WTC11 (cell line): ENCODE results near the gene PHLDB1. TPM values are rescaled to one million over a fixed set of nuclear protein-coding genes. Genes with fewer than 3 reads are reported as not detected.

Source experiments
- ATAC-seq: fragments of 200-7000 bp; cut with Tn5 transposase; 2 replicates; pipeline ENCODE4 v1.10.0; 2021; ENCODE audit warnings: mild to moderate bottlenecking, moderate library complexity
- CTCF ChIA-PET: fragments of 300-600 bp; sonication (Branson Sonifier 250); formaldehyde crosslinking; loops from one replicate; lab custom pipeline; 2021; ENCODE audit warnings: antibody characterized with exemption; lab: Charles Lee
- POLR2A ChIA-PET: fragments of 350-600 bp; sonication (Branson Sonifier 250); formaldehyde crosslinking; loops from one replicate; lab custom pipeline; 2021; ENCODE audit warnings: antibody characterized with exemption; lab: Charles Lee
- DNase-seq: peaks from one replicate; pipeline ENCODE4 v3.0.0; 2021; ENCODE audit warnings: low spot score
- H3K27ac Mint-ChIP-seq: 2 replicates; pipeline ENCODE4 v1.8.0; 2021; ENCODE audit warnings: mixed read lengths
- H3K27me3 Mint-ChIP-seq: 2 replicates; pipeline ENCODE4 v1.8.0; 2021; ENCODE audit warnings: low read depth, mild to moderate bottlenecking, moderate library complexity, mixed read lengths
- H3K36me3 Mint-ChIP-seq: 2 replicates; pipeline ENCODE4 v1.8.0; 2021; ENCODE audit warnings: mixed read lengths
- H3K4me1 Mint-ChIP-seq: 2 replicates; pipeline ENCODE4 v1.8.0; 2022; ENCODE audit warnings: mixed read lengths
- H3K4me3 Mint-ChIP-seq: 2 replicates; pipeline ENCODE4 v1.8.0; 2021; ENCODE audit warnings: mild to moderate bottlenecking, moderate library complexity, mixed read lengths
- H3K9me3 Mint-ChIP-seq: 2 replicates; pipeline ENCODE4 v1.8.0; 2021; ENCODE audit warnings: mixed read lengths
- NR3C1 ChIP-seq: sonication (generic); formaldehyde crosslinking; conservative IDR thresholded peaks from 2 replicates; pipeline ENCODE4 v1.8.1; 2023; ENCODE audit warnings: low read depth, mild to moderate bottlenecking, missing genetic modification reagents
- OVOL2 ChIP-seq: fragments of 250-450 bp; sonication (Bioruptor Pico); IDR thresholded peaks from 2 replicates; pipeline ENCODE4 v1.9.0; 2021; ENCODE audit warnings: mild to moderate bottlenecking, borderline replicate concordance
- SMAD3 ChIP-seq: sonication (generic); formaldehyde crosslinking; IDR thresholded peaks from 2 replicates; pipeline ENCODE4 v1.8.0; 2022; ENCODE audit warnings: missing genetic modification reagents, mild to moderate bottlenecking, borderline replicate concordance
- TCF7 ChIP-seq: sonication (generic); formaldehyde crosslinking; IDR thresholded peaks from 2 replicates; pipeline ENCODE4 v1.8.0; 2022; ENCODE audit warnings: mild to moderate bottlenecking, low read depth, missing genetic modification reagents, moderate library complexity
- TEAD4 ChIP-seq: sonication (generic); formaldehyde crosslinking; IDR thresholded peaks from 2 replicates; pipeline ENCODE4 v1.8.0; 2022; ENCODE audit warnings: mild to moderate bottlenecking, missing genetic modification reagents
- TP53 ChIP-seq: sonication (generic); formaldehyde crosslinking; IDR thresholded peaks from 2 replicates; pipeline ENCODE4 v1.8.1; 2023; ENCODE audit warnings: mild to moderate bottlenecking, missing genetic modification reagents
- ZNF219 ChIP-seq: sonication (generic); formaldehyde crosslinking; IDR thresholded peaks from 2 replicates; pipeline ENCODE4 v1.8.0; 2023; ENCODE audit warnings: missing genetic modification reagents, mild to moderate bottlenecking, borderline replicate concordance
- ZNF263 ChIP-seq: sonication (generic); formaldehyde crosslinking; IDR thresholded peaks from 2 replicates; pipeline ENCODE4 v1.8.1; 2022; ENCODE audit warnings: low read depth, mild to moderate bottlenecking, moderate library complexity, missing genetic modification reagents
- ZNF423 ChIP-seq: fragments of 250-450 bp; sonication (Bioruptor Pico); IDR thresholded peaks from 2 replicates; pipeline ENCODE4 v2.1.2; 2022; ENCODE audit warnings: mild to moderate bottlenecking, moderate library complexity
- total RNA-seq: library from RNA; stranded (reverse); gene quantifications from 3 replicates; pipeline ENCODE4 v1.2.3, GENCODE V29; 2021
- TF ChIP-seq, protein P1 (sequence below): sonication (generic); formaldehyde crosslinking; IDR thresholded peaks from 2 replicates; pipeline ENCODE4 v1.8.0; 2022; ENCODE audit warnings: mild to moderate bottlenecking, missing genetic modification reagents
- TF ChIP-seq, protein P2 (sequence below): sonication (generic); formaldehyde crosslinking; IDR thresholded peaks from 2 replicates; pipeline ENCODE4 v1.8.1; 2022; ENCODE audit warnings: mild to moderate bottlenecking, missing genetic modification reagents, moderate library complexity, borderline replicate concordance
- TF ChIP-seq, protein P3 (sequence below): sonication (generic); formaldehyde crosslinking; conservative IDR thresholded peaks from 2 replicates; pipeline ENCODE4 v1.8.1; 2023; ENCODE audit warnings: mild to moderate bottlenecking, low read depth, missing genetic modification reagents, moderate library complexity
- TF ChIP-seq, protein P4 (sequence below): fragments of 250-450 bp; sonication (Bioruptor Pico); conservative IDR thresholded peaks from 2 replicates; pipeline ENCODE4 v1.9.0; 2021; ENCODE audit warnings: mild to moderate bottlenecking
- TF ChIP-seq, protein P5 (sequence below): sonication (generic); formaldehyde crosslinking; IDR thresholded peaks from 2 replicates; pipeline ENCODE4 v1.8.1; 2022; ENCODE audit warnings: low read depth, mild to moderate bottlenecking, moderate library complexity, missing genetic modification reagents, borderline replicate concordance

The PHLDB1 gene
- total RNA-seq, 1 experiment from 2014 or later, result 83.1 TPM

DNA sequence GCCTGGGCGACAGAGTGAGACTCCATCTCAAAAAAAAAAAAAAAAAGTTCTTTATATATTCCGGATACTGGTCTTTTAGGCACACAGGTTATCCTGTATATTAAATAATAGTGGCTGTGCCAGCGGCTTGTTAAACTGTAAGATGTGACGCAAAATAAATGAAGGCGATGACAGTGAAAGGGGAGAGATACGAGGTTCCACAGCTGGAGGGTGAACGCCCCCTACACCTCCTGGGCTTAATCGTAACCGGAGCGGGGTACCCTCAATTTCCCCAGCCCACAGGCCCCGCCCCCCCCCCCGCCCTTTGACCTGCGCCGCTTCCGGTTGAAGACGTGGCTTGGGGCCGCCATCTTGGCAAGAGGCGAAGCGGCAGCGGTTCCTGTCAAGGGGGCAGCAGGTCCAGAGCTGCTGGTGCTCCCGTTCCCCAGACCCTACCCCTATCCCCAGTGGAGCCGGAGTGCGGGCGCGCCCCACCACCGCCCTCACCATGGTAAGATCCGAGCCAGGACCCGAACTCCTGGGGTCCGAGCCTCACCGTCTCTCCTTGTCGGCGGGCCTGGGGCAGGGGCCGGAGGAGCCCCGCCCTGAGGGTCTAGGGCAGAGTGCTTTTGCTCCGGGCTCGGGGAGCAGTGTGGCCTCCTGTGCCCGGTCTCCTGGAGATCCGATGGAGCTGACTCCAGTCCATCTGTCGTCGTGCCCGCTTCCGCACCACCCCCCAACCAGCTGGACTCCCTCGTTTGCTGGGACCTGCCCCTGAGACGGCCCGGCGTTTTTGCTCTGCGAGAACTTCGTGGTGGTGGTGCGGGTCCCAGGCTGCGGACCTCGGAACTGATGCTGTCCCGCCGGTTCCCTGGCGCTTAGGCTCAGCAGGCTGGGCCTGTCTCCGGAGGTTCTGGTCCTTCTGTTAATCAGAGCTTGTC lies 35.1 kb upstream of the PHLDB1 start, which contains the start of gene ARCN1 (continued):
- TF ChIP-seq ZNF423 (CRISPR knock-in tag) (no peak), NR3C1 (no peak), TP53 (CRISPR knock-in tag) (0 out of 2 replicates have a peak, but pooled peaks have one; percentile 27), ZNF263 (CRISPR knock-in tag) (0 out of 2 replicates have a peak, but pooled peaks have one; percentile 33), ZNF219 (CRISPR knock-in tag) (no peak)
- TF ChIP-seq, protein P1, sequence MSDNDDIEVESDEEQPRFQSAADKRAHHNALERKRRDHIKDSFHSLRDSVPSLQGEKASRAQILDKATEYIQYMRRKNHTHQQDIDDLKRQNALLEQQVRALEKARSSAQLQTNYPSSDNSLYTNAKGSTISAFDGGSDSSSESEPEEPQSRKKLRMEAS, result peak; percentile 59
- TF ChIP-seq, protein P2, sequence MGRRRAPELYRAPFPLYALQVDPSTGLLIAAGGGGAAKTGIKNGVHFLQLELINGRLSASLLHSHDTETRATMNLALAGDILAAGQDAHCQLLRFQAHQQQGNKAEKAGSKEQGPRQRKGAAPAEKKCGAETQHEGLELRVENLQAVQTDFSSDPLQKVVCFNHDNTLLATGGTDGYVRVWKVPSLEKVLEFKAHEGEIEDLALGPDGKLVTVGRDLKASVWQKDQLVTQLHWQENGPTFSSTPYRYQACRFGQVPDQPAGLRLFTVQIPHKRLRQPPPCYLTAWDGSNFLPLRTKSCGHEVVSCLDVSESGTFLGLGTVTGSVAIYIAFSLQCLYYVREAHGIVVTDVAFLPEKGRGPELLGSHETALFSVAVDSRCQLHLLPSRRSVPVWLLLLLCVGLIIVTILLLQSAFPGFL (CRISPR knock-in tag), result no peak
- TF ChIP-seq, protein P3, sequence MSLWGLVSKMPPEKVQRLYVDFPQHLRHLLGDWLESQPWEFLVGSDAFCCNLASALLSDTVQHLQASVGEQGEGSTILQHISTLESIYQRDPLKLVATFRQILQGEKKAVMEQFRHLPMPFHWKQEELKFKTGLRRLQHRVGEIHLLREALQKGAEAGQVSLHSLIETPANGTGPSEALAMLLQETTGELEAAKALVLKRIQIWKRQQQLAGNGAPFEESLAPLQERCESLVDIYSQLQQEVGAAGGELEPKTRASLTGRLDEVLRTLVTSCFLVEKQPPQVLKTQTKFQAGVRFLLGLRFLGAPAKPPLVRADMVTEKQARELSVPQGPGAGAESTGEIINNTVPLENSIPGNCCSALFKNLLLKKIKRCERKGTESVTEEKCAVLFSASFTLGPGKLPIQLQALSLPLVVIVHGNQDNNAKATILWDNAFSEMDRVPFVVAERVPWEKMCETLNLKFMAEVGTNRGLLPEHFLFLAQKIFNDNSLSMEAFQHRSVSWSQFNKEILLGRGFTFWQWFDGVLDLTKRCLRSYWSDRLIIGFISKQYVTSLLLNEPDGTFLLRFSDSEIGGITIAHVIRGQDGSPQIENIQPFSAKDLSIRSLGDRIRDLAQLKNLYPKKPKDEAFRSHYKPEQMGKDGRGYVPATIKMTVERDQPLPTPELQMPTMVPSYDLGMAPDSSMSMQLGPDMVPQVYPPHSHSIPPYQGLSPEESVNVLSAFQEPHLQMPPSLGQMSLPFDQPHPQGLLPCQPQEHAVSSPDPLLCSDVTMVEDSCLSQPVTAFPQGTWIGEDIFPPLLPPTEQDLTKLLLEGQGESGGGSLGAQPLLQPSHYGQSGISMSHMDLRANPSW, result no peak

DNA sequence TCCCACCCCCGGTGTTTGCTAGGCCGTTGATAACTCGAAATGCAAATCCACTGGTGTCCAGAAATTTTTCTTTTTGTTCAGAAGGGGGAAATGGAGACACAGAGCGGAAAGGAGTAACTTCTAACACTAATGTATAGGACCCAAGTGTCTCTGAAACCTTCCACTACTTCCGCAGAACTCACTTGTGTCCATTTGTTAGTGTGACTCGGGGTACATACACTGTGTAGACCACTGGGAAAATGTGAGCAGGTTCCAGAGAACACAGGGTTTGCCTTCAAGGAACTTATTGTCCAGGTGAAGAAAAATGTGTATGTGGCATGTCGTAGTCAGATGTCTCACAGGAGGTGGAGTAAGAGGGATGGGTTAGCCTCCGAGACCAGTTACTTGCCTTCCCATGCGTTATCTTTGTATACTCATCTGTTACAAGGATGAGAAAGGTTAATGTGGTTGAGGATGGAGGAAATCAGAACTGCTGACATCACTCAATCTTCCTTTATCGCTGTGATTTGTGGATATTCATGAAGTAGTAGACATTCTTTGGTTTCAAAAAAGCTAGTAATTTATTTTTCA lies 34.3 kb upstream of the PHLDB1 start:
- no peaks in the 10 kb centered on the region for H3K9me3 Mint-ChIP-seq
- H3K27me3 Mint-ChIP-seq, result no peaks in the 10 kb centered on the region; the same call in 1 of the 2 replicates
- no peak for TF ChIP-seq TEAD4
- TF ChIP-seq, protein P4, sequence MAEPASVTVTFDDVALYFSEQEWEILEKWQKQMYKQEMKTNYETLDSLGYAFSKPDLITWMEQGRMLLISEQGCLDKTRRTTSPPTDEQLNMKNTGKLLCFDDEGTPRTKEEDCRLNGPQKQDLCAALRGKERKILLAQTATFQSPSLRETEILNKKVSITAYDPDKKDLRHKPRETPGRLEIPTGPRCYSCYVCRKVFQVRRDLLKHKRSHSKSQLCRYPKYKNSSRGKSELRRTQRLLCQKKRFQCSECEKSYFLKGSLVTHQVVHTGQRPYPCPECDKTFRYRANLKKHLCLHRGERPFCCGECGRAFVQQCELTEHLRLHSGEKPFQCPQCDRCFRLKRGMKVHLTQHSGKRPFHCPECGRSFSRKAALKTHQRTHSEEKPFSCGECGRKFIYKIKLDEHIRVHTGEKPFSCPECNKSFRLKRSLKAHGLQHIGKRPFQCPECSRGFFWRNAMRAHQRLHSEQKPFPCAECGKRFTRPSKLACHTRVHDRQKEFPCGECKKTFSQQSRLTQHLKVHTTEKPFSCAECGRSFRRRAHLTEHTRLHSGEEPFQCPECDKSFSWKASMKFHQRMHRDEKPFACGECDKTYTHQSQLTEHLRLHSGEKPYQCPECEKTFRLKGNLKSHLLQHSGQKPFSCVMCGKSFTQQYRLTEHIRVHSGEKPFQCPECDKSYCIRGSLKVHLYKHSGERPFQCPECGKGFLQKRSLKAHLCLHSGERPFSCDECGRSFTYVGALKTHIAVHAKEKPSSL (CRISPR knock-in tag), result no peak
- TF ChIP-seq NR3C1, result no peak
- TF ChIP-seq, protein P5, sequence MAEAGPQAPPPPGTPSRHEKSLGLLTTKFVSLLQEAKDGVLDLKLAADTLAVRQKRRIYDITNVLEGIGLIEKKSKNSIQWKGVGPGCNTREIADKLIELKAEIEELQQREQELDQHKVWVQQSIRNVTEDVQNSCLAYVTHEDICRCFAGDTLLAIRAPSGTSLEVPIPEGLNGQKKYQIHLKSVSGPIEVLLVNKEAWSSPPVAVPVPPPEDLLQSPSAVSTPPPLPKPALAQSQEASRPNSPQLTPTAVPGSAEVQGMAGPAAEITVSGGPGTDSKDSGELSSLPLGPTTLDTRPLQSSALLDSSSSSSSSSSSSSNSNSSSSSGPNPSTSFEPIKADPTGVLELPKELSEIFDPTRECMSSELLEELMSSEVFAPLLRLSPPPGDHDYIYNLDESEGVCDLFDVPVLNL (CRISPR knock-in tag), result no peak
- no peak for TF ChIP-seq SMAD3 (CRISPR knock-in tag)
- no peak for TF ChIP-seq TCF7 (CRISPR knock-in tag)
- no peak for TF ChIP-seq OVOL2 (CRISPR knock-in tag)
- no peak for TF ChIP-seq ZNF423 (CRISPR knock-in tag)
- no peak for ATAC-seq
- H3K4me3 Mint-ChIP-seq, result peak overlapping the region; percentile 92
- POLR2A ChIA-PET, result interaction anchor here (1.5 kb wide), 1 partner anchor 62 kb away, joined by 8 read pairs; no protein-coding TSS in a partner anchor
- H3K4me1 Mint-ChIP-seq, result peaks cover 21% of the 10 kb centered on the region
- no peaks in the 10 kb centered on the region; the same call in 1 of the 2 replicates for H3K36me3 Mint-ChIP-seq
- H3K27ac Mint-ChIP-seq, result peak overlapping the region; percentile 89
- CTCF ChIA-PET, result no interaction called here
- no peak for DNase-seq
